A549 (cell line): ENCODE results near the gene TSC2. TPM values are rescaled to one million over a fixed set of nuclear protein-coding genes. Genes with fewer than 3 reads are reported as not detected.

Source experiments
- ATAC-seq, 2 experiments: fragments of 200-7000 bp in 1 of 2; fragments of >200 bp in 1 of 2; cut with Nextera tagmentation in 1 of 2; cut with Tn5 transposase in 1 of 2; 3 replicates each; pipeline versions ENCODE4 v1.8.0 to v1.9.1; 2018 to 2020; ENCODE audit warnings: mild to moderate bottlenecking in 1 of 2, moderate library complexity in 1 of 2
- CTCF ChIA-PET: fragments of 300-600 bp; sonication (Branson Sonifier 250); formaldehyde crosslinking; extraction: SDS; loops from one replicate; lab custom pipeline; 2021; ENCODE audit warnings: antibody characterized with exemption, inconsistent platforms; lab: Yijun Ruan, JAX
- POLR2A ChIA-PET: fragments of 350-600 bp; formaldehyde crosslinking; extraction: SDS; loops from one replicate; lab custom pipeline; 2021; ENCODE audit warnings: antibody characterized with exemption, inconsistent platforms; lab: Yijun Ruan, JAX
- DNase-seq, 2 experiments: peaks; one replicate each; pipeline versions ENCODE4 v3.0.0 to v3.0.0-alpha.2; 2011 to 2016; ENCODE audit warnings: low read depth in 1 of 2, low spot score in 1 of 2
- FAIRE-seq: peaks from 2 replicates; lab custom pipeline; 2011; peaks lifted over from hg19 to GRCh38; lab: Jason Lieb, UNC
- H3K27ac ChIP-seq, 2 experiments: fragments of >200 bp; sonication (Bioruptor Twin); formaldehyde crosslinking; 3 replicates each; pipeline ENCODE4 v1.5.1; 2016 to 2017
- H3K4me1 ChIP-seq: fragments of >200 bp; sonication (Bioruptor Twin); formaldehyde crosslinking; 3 replicates; pipeline ENCODE4 v1.6.1; 2016
- H3K4me2 ChIP-seq: fragments of >200 bp; sonication (Bioruptor Twin); formaldehyde crosslinking; 3 replicates; pipeline ENCODE4 v1.6.1; 2016
- H3K4me3 ChIP-seq: fragments of >200 bp; sonication (Bioruptor Twin); formaldehyde crosslinking; 3 replicates; pipeline ENCODE4 v1.5.1; 2016
- H3K9me3 ChIP-seq: fragments of >200 bp; sonication (Bioruptor Twin); formaldehyde crosslinking; 3 replicates; pipeline ENCODE4 v1.6.1; 2016
- ATOH8 ChIP-seq: fragments of 250-450 bp; sonication (Bioruptor Pico); IDR thresholded peaks from 2 replicates; pipeline ENCODE4 v1.5.0; 2020; ENCODE audit warnings: low read depth, mild to moderate bottlenecking, moderate library complexity
- BHLHE40 ChIP-seq: IDR thresholded peaks from 2 replicates; pipeline ENCODE4 v1.6.1; 2012; ENCODE audit warnings: low read depth, low read length, inconsistent platforms
- CHD2 ChIP-seq: fragments of 150-350 bp; IDR thresholded peaks from 2 replicates; pipeline ENCODE4 v1.6.1; 2014; ENCODE audit warnings: low read length; ENCODE audit not compliant: partially characterized antibody
- FOSB ChIP-seq: fragments of 250-450 bp; sonication (Bioruptor Pico); IDR thresholded peaks from 2 replicates; pipeline ENCODE4 v1.5.0; 2020; ENCODE audit warnings: mild to moderate bottlenecking, moderate library complexity
- HEYL ChIP-seq: fragments of 250-450 bp; sonication (Bioruptor Pico); IDR thresholded peaks from 2 replicates; pipeline ENCODE4 v1.8.0; 2021; ENCODE audit warnings: mild to moderate bottlenecking, moderate library complexity
- HOXB13 ChIP-seq: fragments of 250-450 bp; sonication (Bioruptor Pico); IDR thresholded peaks from 2 replicates; pipeline ENCODE4 v1.5.0; 2020; ENCODE audit warnings: low read depth, mild to moderate bottlenecking, moderate library complexity
- MAX ChIP-seq: IDR thresholded peaks from 2 replicates; pipeline ENCODE4 v1.6.1; 2012
- MYC ChIP-seq: IDR thresholded peaks from 2 replicates; pipeline ENCODE4 v1.6.1; 2012; ENCODE audit warnings: mild to moderate bottlenecking, inconsistent platforms, low read length, improper control_type of control experiment, borderline replicate concordance
- NPAS2 ChIP-seq: fragments of 250-450 bp; sonication (Bioruptor Pico); IDR thresholded peaks from 2 replicates; pipeline ENCODE4 v1.8.0; 2022; ENCODE audit warnings: mild to moderate bottlenecking, moderate library complexity, borderline replicate concordance
- PHF8 ChIP-seq: fragments of 200-600 bp; sonication (generic); IDR thresholded peaks from 2 replicates; pipeline ENCODE4 v1.6.1; 2016; ENCODE audit warnings: low read depth, mild to moderate bottlenecking, antibody characterized with exemption, moderate library complexity, borderline replicate concordance
- POLR2AphosphoS2 ChIP-seq: conservative IDR thresholded peaks from 2 replicates; pipeline ENCODE4 v1.6.1; 2012; ENCODE audit warnings: low read length, improper control_type of control experiment, inconsistent platforms
- RAD21 ChIP-seq, 2 experiments: fragments of >200 bp in 1 of 2; sonication (Bioruptor Twin) in 1 of 2; formaldehyde crosslinking in 1 of 2; IDR thresholded peaks in 1 of 2; conservative IDR thresholded peaks in 1 of 2; 2 replicates in 1 of 2; 3 replicates in 1 of 2; pipeline ENCODE4 v1.6.1; 2012 to 2018; ENCODE audit warnings: inconsistent platforms in 1 of 2
- RNF2 ChIP-seq: fragments of 200-600 bp; sonication (generic); IDR thresholded peaks from 2 replicates; pipeline ENCODE4 v1.6.1; 2016; ENCODE audit warnings: low read depth, mild to moderate bottlenecking, antibody characterized with exemption, moderate library complexity, borderline replicate concordance
- SREBF2 ChIP-seq: fragments of 450-650 bp; IDR thresholded peaks from 2 replicates; pipeline ENCODE4 v1.6.1; 2014; ENCODE audit warnings: mild to moderate bottlenecking, moderate library complexity
- ZFP36 ChIP-seq: fragments of 450-650 bp; IDR thresholded peaks from 2 replicates; pipeline ENCODE4 v1.6.1; 2014; ENCODE audit warnings: borderline replicate concordance; ENCODE audit not compliant: partially characterized antibody
- ZSCAN20 ChIP-seq: fragments of 250-450 bp; sonication (Bioruptor Pico); IDR thresholded peaks from 2 replicates; pipeline ENCODE4 v1.8.0; 2022; ENCODE audit warnings: mild to moderate bottlenecking, moderate library complexity
- WGBS: methylation state at CpG from one replicate; pipeline ENCODE4 v1.1.6; 2017; ENCODE audit errors: missing lambda C conversion rate; 5-methylcytosine and 5-hydroxymethylcytosine counted together
- polyA plus RNA-seq, 4 experiments: library from polyadenylated mRNA; depleted of rRNA in 3 of 4; stranded (reverse); fragments of >200 nt; fragmentation: RNase III in 1 of 4; extraction: RNeasy Plus Mini Kit Qiagen cat#74134 plus additional on column Dnase treatment in 1 of 4; gene quantifications; 2 replicates in 3 of 4; 3 replicates in 1 of 4; pipeline ENCODE4 v1.2.3, GENCODE V29; 2011 to 2017
- TF ChIP-seq, protein P1 (sequence below): fragments of >200 bp; sonication (Bioruptor Twin); formaldehyde crosslinking; IDR thresholded peaks from 3 replicates; pipeline ENCODE4 v1.6.1; 2016
- TF ChIP-seq, protein P2 (sequence below): fragments of 250-450 bp; sonication (Bioruptor Pico); IDR thresholded peaks from 2 replicates; pipeline ENCODE4 v1.5.0; 2021; ENCODE audit warnings: mild to moderate bottlenecking, moderate library complexity, borderline replicate concordance

TSC2 gene
- polyA plus RNA-seq, 2 of the 4 experiments (the other 2 are of a cell fraction): 32.6 to 47.3 TPM

DNA sequence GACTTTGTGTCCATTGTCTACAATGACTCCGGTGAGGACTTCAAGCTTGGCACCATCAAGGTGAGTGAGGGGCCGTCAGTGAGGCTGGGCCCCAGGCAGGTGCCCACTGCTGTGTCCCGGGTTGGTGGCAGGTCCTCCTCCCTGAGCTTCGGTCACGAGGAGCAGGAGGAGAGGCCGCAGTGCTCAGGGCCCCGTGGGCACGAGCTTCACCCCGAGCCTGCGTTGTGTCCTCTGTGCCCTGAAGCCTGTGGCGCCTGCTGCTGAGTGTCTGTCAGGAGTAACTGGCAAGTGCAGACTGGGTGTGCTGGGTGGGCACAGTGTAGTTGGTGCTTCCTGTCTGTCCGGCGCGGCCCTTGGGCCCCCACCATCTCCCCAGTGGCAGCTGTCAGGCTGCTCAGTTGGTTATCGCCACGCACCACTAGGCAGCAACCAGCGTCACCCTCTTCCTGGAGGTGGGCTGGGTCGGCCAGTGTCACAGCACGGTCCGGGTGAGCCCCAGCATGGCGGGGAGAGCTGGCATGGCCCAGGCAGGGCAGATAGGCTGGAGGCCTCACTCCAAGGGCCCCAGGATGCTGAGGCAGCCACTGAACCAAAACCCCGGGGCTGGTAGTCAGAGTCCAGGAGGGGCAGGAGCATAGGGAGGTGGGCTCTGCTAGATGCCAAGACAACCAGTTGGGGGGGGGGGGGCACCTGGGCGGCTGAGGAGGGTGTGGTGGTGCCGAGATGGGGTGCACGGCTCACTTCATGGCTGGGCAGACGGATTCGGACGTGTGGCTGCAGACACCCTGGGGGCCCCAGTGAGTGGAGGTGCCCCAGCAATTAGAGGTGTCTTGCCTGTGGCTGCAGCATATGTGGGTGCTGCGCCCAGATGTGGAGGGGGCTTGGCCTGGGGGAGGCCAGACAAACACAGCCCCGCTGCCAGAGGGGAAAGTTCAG lies 39.3 kb downstream of the TSC2 start (continued):
- TF ChIP-seq, protein P1, sequence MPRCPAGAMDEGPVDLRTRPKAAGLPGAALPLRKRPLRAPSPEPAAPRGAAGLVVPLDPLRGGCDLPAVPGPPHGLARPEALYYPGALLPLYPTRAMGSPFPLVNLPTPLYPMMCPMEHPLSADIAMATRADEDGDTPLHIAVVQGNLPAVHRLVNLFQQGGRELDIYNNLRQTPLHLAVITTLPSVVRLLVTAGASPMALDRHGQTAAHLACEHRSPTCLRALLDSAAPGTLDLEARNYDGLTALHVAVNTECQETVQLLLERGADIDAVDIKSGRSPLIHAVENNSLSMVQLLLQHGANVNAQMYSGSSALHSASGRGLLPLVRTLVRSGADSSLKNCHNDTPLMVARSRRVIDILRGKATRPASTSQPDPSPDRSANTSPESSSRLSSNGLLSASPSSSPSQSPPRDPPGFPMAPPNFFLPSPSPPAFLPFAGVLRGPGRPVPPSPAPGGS: no peak
- no peak for TF ChIP-seq RNF2

DNA sequence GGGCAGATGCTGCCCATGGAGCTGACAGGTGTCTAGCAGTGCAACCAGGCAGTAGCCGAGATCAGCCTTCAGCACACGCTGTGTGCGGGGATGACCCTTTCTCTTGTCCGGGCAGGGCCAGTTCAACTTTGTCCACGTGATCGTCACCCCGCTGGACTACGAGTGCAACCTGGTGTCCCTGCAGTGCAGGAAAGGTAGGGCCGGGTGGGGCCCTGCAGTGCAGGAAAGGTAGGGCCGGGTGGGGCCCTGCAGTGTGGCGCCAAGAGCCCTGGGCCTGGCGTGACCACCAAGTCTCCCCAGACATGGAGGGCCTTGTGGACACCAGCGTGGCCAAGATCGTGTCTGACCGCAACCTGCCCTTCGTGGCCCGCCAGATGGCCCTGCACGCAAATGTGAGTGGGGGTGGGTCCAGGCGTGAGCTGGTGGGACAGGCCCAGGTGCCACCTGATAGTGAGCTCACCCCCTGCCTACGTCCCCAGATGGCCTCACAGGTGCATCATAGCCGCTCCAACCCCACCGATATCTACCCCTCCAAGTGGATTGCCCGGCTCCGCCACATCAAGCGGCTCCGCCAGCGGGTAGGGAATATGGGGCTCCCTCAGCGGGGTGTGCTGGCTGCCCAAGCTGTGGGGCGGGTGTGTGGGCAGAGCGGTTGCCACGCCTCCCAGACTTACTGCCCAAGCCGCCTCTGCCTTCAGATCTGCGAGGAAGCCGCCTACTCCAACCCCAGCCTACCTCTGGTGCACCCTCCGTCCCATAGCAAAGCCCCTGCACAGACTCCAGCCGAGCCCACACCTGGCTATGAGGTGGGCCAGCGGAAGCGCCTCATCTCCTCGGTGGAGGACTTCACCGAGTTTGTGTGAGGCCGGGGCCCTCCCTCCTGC lies 40.2 kb downstream of the TSC2 start:
- POLR2A ChIA-PET: no interaction called here
- no peak for FAIRE-seq
- 95% methylated on average over 26 of the region's 41 CpGs for WGBS

More for the DNA sequence above, 40.2 kb downstream of the TSC2 start:
- TF ChIP-seq, protein P1: no peak
- TF ChIP-seq HEYL (CRISPR knock-in tag) (no peak), RAD21 (conservative IDR thresholded peaks at IDR 0.05 in 1 of 2, IDR thresholded peaks at IDR 0.05 in 1 of 2) (no peak), MYC (no peak), RNF2 (no peak), HOXB13 (CRISPR knock-in tag) (no peak), ZFP36 (no peak), NPAS2 (no peak), ATOH8 (no peak), ZSCAN20 (no peak), BHLHE40 (no peak), CHD2 (no peak), SREBF2 (no peak), POLR2AphosphoS2 (no peak), FOSB (no peak), MAX (no peak), PHF8 (no peak)
- TF ChIP-seq, protein P2, sequence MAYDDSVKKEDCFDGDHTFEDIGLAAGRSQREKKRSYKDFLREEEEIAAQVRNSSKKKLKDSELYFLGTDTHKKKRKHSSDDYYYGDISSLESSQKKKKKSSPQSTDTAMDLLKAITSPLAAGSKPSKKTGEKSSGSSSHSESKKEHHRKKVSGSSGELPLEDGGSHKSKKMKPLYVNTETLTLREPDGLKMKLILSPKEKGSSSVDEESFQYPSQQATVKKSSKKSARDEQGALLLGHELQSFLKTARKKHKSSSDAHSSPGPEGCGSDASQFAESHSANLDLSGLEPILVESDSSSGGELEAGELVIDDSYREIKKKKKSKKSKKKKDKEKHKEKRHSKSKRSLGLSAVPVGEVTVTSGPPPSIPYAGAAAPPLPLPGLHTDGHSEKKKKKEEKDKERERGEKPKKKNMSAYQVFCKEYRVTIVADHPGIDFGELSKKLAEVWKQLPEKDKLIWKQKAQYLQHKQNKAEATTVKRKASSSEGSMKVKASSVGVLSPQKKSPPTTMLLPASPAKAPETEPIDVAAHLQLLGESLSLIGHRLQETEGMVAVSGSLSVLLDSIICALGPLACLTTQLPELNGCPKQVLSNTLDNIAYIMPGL: no peak
- Histone ChIP-seq H3K4me1 (no peaks in the 10 kb centered on the region; the same call in 2 of the 3 replicates), H3K27ac (no peak overlapping the region), H3K4me3 (no peak overlapping the region), H3K4me2 (no peak overlapping the region), H3K9me3 (no peaks in the 10 kb centered on the region)
- CTCF ChIA-PET: interaction anchor here (1.4 to 4.8 kb wide), 4 partner anchors 10 to 84 kb away, joined by 3 to 22 read pairs (median 18); no protein-coding TSS in a partner anchor
- DNase-seq (no peak), ATAC-seq (no peak)
